ENCODE data around the gene AP3B1. TPM values are rescaled to one million over a fixed set of nuclear protein-coding genes. Genes with fewer than 3 reads are reported as not detected.

Gene AP3B1
- total and polyA plus RNA-seq, 5 donors = 19.0 to 28.0 (median 24.5) TPM

DNA sequence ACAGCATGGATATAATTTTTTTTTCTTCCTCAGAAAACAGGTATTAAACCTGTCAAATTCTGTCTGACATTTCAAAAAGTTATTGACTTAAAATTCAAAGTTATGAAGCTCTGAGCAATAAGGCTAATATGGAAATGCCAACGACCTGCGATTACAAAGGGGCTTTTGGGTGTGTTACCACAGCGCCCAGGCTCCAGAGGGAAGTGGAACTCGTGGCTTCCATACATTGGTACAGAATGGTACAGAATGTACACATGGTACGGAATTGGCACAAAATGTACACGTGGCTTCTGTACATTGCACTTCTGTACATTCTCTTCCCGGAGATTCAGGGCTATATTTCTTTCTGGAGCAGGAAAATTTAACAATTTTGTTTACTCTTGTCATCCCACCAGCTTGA is 293.3 kb downstream of the AP3B1 start:
- H3K4me1 ChIP-seq (ENCODE audit: control insufficient read depth, insufficient read depth, low read length) = no peaks in the 10 kb centered on the region
- WGBS = 93% methylated on average over 7 of the region's 7 CpGs
- no peak overlapping the region for H3K4me3 ChIP-seq (ENCODE audit: low read length)
- intact Hi-C loops (cut with DNase I) = loop anchor here in 1 of 4 donors (10.0 kb wide), 1 partner anchor 356 kb away; no protein-coding TSS in a partner anchor
- no peak overlapping the region for H3K27ac ChIP-seq (ENCODE audit: low read length)
- ATAC-seq (no peak), DNase-seq (no peak)
- no peaks in the 10 kb centered on the region for H3K27me3 ChIP-seq (ENCODE audit: control insufficient read depth, insufficient read depth)
- H3K9me3 ChIP-seq (ENCODE audit: control insufficient read depth, low read length) = no peaks in the 10 kb centered on the region

DNA sequence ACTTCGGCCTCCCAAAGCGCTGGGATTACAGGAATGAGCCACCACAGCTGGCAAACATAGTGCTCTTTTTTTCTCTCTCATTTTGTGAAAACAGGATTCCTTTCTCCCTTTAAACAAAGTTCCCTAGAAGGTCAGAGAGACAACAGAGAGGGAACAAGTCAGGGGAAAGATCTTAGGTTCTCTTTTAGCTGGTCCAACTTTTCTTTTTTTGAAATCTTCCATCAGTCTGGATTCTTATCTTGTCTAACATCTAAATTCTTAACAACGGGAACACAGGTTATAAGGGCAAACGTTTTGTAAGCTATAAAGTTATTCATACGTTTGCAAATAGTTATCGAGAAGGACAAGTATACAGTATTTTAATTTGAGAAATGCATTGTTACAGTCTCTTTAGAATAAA is 294.3 kb downstream of the AP3B1 start:
- Histone ChIP-seq H3K27ac (ENCODE audit: low read length) (no peak overlapping the region), H3K4me3 (ENCODE audit: low read length) (no peak overlapping the region), H3K4me1 (ENCODE audit: control insufficient read depth, insufficient read depth, low read length) (no peaks in the 10 kb centered on the region), H3K9me3 (ENCODE audit: control insufficient read depth, low read length) (no peaks in the 10 kb centered on the region), H3K27me3 (ENCODE audit: control insufficient read depth, insufficient read depth) (no peaks in the 10 kb centered on the region)
- intact Hi-C loops (cut with DNase I) = loop anchor here in 1 of 4 donors (10.0 kb wide), 1 partner anchor 355 kb away; no protein-coding TSS in a partner anchor
- 93% methylated on average over 6 of the region's 6 CpGs for WGBS
- ATAC-seq (no peak), DNase-seq (no peak)

DNA sequence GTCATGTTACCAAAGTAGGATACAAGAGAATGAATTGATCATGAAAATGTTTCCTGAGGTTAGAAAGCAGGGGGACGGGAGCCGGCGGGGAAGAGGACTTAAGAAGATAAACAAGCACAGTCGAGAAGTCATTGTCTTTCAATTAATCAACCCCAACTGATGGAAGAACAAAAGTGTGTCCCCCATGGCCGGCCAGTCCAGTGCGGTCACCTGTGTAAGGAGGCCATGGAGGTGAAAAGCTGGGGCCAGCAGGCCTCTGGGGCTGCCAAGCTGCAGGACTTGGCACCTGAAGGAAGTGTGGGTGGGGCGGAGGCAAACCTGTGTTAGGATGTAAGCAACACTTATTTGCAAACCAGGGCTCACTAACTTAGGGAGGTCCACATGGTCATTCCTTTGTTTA is 295.1 kb downstream of the AP3B1 start:
- no peak for ATAC-seq
- DNase-seq = no peak
- Histone ChIP-seq H3K27me3 (ENCODE audit: control insufficient read depth, insufficient read depth) (no peaks in the 10 kb centered on the region), H3K4me1 (ENCODE audit: control insufficient read depth, insufficient read depth, low read length) (no peaks in the 10 kb centered on the region), H3K27ac (ENCODE audit: low read length) (no peak overlapping the region), H3K4me3 (ENCODE audit: low read length) (no peak overlapping the region), H3K9me3 (ENCODE audit: control insufficient read depth, low read length) (no peaks in the 10 kb centered on the region)
- WGBS = 96% methylated on average over 7 of the region's 7 CpGs
- intact Hi-C loops (cut with DNase I) = no loop called here

DNA sequence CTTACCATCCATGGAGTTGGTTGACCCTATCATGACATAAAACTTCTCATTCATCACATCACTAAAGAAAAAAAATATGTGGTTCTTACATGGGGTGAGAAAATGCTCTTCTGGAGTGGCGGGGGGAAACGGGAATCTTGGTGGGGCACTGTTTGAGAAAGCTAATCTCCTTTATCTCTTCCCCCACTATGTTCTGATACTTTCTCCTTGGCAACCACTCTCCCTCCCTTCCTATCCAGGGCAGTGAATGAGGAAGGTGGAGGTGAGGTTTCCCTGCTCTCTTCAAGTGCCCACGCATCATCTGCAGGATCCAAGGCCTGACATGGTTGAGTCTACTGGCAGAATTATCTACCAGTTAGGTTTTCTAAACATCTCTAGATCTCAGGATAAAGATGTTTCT is 297.6 kb downstream of the AP3B1 start:
- Histone ChIP-seq H3K9me3 (ENCODE audit: control insufficient read depth, low read length) (no peaks in the 10 kb centered on the region), H3K4me1 (ENCODE audit: control insufficient read depth, insufficient read depth, low read length) (no peaks in the 10 kb centered on the region), H3K4me3 (ENCODE audit: low read length) (no peak overlapping the region), H3K27me3 (ENCODE audit: control insufficient read depth, insufficient read depth) (no peaks in the 10 kb centered on the region), H3K27ac (ENCODE audit: low read length) (no peak overlapping the region)
- ATAC-seq (no peak), DNase-seq (no peak)
- intact Hi-C loops (cut with DNase I) = no loop called here
- WGBS = 93% methylated on average over 3 of the region's 3 CpGs

DNA sequence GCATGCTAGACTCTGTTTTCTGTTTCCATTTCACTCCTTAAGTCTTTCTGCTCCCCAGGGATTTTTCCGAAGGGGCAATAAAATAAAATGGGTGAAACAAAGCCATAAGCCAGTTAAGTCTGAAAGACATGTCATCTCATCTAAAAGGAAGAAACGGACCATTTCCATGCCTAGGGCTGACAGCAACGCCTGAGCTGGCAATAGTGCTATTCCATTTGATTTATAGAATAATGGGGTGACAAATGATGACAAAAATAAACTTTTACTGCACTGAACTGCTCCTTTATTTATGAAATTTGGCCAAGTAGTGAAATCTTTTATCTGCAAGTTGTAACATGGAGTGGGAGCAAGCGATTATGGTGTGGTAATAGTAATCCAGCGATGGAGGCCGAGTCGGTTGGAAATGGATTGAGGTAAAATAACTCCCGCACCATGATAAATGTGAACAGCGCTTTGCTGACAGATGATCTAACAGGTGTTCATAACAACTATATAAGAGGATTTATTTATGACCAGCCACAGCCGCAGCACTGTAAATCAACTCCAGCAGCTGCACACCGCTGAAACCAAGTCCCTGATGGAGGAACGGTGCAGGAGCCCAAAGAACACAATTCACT is 298.6 kb downstream of the AP3B1 start:
- WGBS = 98% methylated on average over 12 of the region's 12 CpGs
- no peak for DNase-seq
- ATAC-seq = no peak
- no peaks in the 10 kb centered on the region for H3K4me1 ChIP-seq (ENCODE audit: control insufficient read depth, insufficient read depth, low read length)
- H3K9me3 ChIP-seq (ENCODE audit: control insufficient read depth, low read length) = no peaks in the 10 kb centered on the region
- no peak overlapping the region for H3K4me3 ChIP-seq (ENCODE audit: low read length)
- no peak overlapping the region for H3K27ac ChIP-seq (ENCODE audit: low read length)
- intact Hi-C loops (cut with DNase I) = no loop called here
- no peaks in the 10 kb centered on the region for H3K27me3 ChIP-seq (ENCODE audit: control insufficient read depth, insufficient read depth)

DNA sequence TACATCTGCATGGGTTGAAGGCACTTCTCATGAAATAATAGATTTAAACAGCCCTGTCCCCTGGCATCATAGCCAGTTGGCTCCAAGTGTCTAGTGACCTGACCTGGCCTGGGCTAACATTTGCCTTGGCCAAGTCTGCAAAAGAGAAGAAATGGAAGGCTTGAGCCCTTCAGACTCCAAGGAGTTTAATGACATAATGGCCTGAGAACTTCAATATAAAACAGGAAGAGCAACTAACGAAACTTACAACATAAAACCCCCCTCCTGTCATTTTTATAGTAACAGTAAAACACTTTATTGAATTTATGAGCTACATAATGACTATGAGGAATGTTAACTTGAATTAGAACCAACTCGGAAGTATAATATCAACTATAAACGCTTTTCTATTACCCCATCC is 299.6 kb downstream of the AP3B1 start:
- Histone ChIP-seq H3K9me3 (ENCODE audit: control insufficient read depth, low read length) (no peaks in the 10 kb centered on the region), H3K27me3 (ENCODE audit: control insufficient read depth, insufficient read depth) (no peaks in the 10 kb centered on the region), H3K4me3 (ENCODE audit: low read length) (no peak overlapping the region), H3K27ac (ENCODE audit: low read length) (no peak overlapping the region), H3K4me1 (ENCODE audit: control insufficient read depth, insufficient read depth, low read length) (no peaks in the 10 kb centered on the region)
- ATAC-seq (no peak), DNase-seq (no peak)
- WGBS = 71% methylated on average over 3 of the region's 3 CpGs
- intact Hi-C loops (cut with DNase I) = no loop called here

DNA sequence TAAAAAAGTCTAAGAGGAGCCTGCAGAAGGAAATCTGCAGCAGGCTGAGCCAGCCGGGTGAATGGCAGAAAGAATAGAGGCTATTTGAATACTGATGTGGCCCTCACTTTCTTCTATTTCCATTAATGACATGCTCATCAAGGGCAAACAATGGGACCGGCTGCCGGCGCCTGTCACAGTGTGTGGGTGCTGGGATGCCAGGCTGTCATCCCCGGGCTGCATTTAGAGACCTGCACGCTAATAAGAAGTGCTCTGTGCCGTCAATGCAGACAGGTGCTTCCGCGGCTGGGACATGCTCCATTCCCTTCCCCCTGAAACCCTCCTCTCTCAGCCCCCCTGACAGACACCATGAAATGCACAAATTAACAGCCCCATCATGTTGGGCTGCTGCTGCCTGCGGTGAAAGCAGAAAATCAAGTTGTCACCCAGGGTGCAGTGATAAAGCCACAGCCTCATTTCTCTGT is 300.6 kb downstream of the AP3B1 start:
- Histone ChIP-seq H3K27ac (ENCODE audit: low read length) (no peak overlapping the region), H3K4me3 (ENCODE audit: low read length) (no peak overlapping the region), H3K27me3 (ENCODE audit: control insufficient read depth, insufficient read depth) (no peaks in the 10 kb centered on the region), H3K4me1 (ENCODE audit: control insufficient read depth, insufficient read depth, low read length) (no peaks in the 10 kb centered on the region), H3K9me3 (ENCODE audit: control insufficient read depth, low read length) (no peaks in the 10 kb centered on the region)
- no peak for DNase-seq
- WGBS = 73% methylated on average over 10 of the region's 10 CpGs
- no peak for ATAC-seq
- intact Hi-C loops (cut with DNase I) = no loop called here

DNA sequence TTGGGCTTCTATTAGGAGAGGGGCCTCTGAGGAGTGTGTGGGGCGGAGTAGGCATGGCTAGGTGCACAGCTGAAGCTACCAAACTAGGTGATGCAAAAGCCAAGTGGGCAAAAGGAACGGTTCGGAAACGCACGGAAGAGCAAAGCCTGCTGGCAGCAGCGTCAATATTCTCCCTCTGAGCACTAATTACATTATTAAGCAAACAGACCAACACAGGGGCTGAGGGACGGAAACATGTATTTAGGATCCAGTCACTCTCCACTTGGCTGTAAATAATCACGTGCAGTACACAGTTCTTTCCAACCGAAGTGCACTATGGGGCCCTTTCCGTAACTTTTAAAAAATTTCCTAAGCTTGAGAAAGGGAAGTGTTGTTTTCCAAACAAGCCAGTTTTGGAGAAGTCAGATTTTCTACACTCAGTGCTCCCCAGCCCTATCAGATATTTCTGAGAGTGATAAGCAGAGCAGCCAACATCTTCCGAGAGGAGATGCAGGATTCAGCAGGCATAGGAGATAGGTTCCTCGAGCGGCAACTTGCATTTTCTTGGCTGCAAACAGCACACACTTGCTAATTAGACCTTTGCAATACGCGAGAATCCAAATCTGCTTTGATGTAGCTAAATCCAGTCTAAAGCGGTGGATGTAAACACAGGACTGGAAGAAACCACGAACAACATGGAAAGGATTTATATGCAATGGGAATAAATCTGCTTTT is 301.2 kb downstream of the AP3B1 start:
- Histone ChIP-seq H3K27ac (ENCODE audit: low read length) (no peak overlapping the region), H3K9me3 (ENCODE audit: control insufficient read depth, low read length) (no peaks in the 10 kb centered on the region), H3K4me1 (ENCODE audit: control insufficient read depth, insufficient read depth, low read length) (no peaks in the 10 kb centered on the region), H3K4me3 (ENCODE audit: low read length) (no peak overlapping the region), H3K27me3 (ENCODE audit: control insufficient read depth, insufficient read depth) (no peaks in the 10 kb centered on the region)
- ATAC-seq = no peak
- DNase-seq = no peak
- intact Hi-C loops (cut with DNase I) = no loop called here
- 87% methylated on average over 17 of the region's 17 CpGs for WGBS

DNA sequence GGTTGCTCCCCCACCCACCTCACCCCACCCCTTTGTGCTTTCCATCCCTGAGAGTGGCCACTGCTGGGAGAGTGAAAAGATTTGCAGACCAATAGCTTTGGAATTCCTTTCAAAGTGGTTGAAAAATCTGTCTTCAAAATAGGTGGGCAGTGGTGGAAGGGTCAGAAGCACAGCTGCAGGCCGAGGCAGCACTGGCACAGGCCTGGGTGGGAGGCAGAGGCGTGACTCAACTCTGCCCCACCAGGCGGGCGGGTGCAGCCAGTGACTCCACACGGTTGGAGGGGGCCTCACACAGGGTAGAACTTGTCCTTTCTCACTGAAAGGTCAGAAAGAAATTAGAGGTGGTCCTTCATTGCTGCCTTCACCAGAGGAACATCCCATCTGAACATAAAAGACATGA is 303.4 kb downstream of the AP3B1 start:
- no peak overlapping the region for H3K4me3 ChIP-seq (ENCODE audit: low read length)
- no peaks in the 10 kb centered on the region for H3K4me1 ChIP-seq (ENCODE audit: control insufficient read depth, insufficient read depth, low read length)
- H3K27ac ChIP-seq (ENCODE audit: low read length) = no peak overlapping the region
- intact Hi-C loops (cut with DNase I) = no loop called here
- DNase-seq = no peak
- H3K9me3 ChIP-seq (ENCODE audit: control insufficient read depth, low read length) = no peaks in the 10 kb centered on the region
- no peaks in the 10 kb centered on the region for H3K27me3 ChIP-seq (ENCODE audit: control insufficient read depth, insufficient read depth)
- no peak for ATAC-seq
- 78% methylated on average over 5 of the region's 5 CpGs for WGBS

DNA sequence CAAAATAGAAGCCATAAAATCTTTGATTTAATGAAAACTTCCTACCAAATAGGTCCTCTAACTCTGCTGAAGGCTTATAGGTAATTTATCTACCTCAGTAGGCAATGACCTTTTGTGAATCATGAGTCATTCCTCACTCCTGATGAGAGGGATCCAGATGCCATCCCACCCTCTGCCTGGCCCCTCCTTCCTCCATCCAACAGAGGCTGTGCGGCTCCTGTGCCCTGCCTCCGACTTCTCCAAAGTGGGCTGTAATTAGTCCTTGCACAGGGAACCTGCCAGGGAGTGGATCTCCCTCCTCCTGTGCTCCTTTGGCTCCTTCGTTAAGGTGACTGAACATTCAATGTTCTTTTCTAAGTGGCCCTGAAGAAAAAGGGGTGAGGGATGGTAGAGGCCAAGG is 304.5 kb downstream of the AP3B1 start:
- WGBS = 87% methylated on average over 3 of the region's 3 CpGs
- ATAC-seq = no peak
- intact Hi-C loops (cut with DNase I) = no loop called here

DNA sequence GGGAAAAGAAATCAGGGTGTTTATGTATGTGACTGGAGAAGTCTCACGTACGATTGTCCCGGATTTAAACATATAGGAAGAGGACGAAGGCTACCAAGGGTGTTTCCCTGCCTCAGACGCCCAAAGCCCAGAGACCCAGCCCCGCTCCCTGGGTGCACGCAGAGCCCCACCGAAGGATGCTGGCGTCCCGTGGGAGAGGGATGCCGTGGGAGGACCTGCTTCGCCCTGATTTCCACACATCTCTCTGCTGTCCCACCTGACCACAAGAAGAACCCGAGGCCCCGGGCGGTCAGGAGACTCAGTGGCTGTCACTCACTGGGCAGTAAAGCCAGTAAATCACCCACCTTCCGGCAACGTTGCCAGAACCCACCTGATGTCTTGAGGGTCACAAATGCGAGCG is 306.5 kb downstream of the AP3B1 start:
- Histone ChIP-seq H3K27me3 (ENCODE audit: control insufficient read depth, insufficient read depth) (no peaks in the 10 kb centered on the region), H3K9me3 (ENCODE audit: control insufficient read depth, low read length) (no peaks in the 10 kb centered on the region), H3K4me3 (ENCODE audit: low read length) (no peak overlapping the region), H3K4me1 (ENCODE audit: control insufficient read depth, insufficient read depth, low read length) (no peaks in the 10 kb centered on the region), H3K27ac (ENCODE audit: low read length) (no peak overlapping the region)
- intact Hi-C loops (cut with DNase I) = no loop called here
- DNase-seq (no peak), ATAC-seq (no peak)
- 89% methylated on average over 19 of the region's 19 CpGs for WGBS

More for the DNA sequence above, 304.5 kb downstream of the AP3B1 start:
- DNase-seq = no peak
- H3K4me1 ChIP-seq (ENCODE audit: control insufficient read depth, insufficient read depth, low read length) = no peaks in the 10 kb centered on the region
- no peak overlapping the region for H3K27ac ChIP-seq (ENCODE audit: low read length)
- no peaks in the 10 kb centered on the region for H3K9me3 ChIP-seq (ENCODE audit: control insufficient read depth, low read length)
- no peak overlapping the region for H3K4me3 ChIP-seq (ENCODE audit: low read length)
- no peaks in the 10 kb centered on the region for H3K27me3 ChIP-seq (ENCODE audit: control insufficient read depth, insufficient read depth)
